ENCODE data around the gene NUMBL.

- no peak for TF ChIP-seq POLR2A (IDR thresholded peaks at IDR 0.05)
- TF ChIP-seq, protein P1, sequence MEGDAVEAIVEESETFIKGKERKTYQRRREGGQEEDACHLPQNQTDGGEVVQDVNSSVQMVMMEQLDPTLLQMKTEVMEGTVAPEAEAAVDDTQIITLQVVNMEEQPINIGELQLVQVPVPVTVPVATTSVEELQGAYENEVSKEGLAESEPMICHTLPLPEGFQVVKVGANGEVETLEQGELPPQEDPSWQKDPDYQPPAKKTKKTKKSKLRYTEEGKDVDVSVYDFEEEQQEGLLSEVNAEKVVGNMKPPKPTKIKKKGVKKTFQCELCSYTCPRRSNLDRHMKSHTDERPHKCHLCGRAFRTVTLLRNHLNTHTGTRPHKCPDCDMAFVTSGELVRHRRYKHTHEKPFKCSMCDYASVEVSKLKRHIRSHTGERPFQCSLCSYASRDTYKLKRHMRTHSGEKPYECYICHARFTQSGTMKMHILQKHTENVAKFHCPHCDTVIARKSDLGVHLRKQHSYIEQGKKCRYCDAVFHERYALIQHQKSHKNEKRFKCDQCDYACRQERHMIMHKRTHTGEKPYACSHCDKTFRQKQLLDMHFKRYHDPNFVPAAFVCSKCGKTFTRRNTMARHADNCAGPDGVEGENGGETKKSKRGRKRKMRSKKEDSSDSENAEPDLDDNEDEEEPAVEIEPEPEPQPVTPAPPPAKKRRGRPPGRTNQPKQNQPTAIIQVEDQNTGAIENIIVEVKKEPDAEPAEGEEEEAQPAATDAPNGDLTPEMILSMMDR (IDR thresholded peaks at IDR 0.05), result peak; percentile 31 to 63 (median 49)
Measured at GRCh38 chr19:40702337-40703012, 12.0 kb upstream of the NUMBL start.
